MCF 10A (cell line): Measurements from ENCODE around the gene GMDS. TPM values are rescaled to one million over a fixed set of nuclear protein-coding genes. Genes with fewer than 3 reads are reported as not detected.

Source experiments
- BruUV-seq: library from RNA; stranded (reverse); fragments of 400-500 nt; replicated peaks from 2 replicates; lab custom pipeline; 2021; lab: Mats Ljungman, UMichigan
- CTCF ChIA-PET: fragments of 300-600 bp; sonication (Branson Sonifier 250); formaldehyde crosslinking; extraction: SDS; loops from one replicate; lab custom pipeline; 2021; ENCODE audit warnings: antibody characterized with exemption, inconsistent platforms; lab: Yijun Ruan, JAX
- POLR2A ChIA-PET: fragments of 300-600, 350-650 bp; sonication (Branson Sonifier 250); formaldehyde crosslinking; extraction: SDS; loops from one replicate; lab custom pipeline; 2020; ENCODE audit warnings: antibody characterized with exemption, inconsistent platforms; lab: Yijun Ruan, JAX
- DNase-seq: peaks from one replicate; pipeline ENCODE4 v3.0.0-alpha.2; 2018; ENCODE audit not compliant: unreplicated experiment
- H3K27ac Mint-ChIP-seq: one replicate; pipeline ENCODE4 v1.8.0; 2022; ENCODE audit warnings: mild to moderate bottlenecking, low read depth, mixed read lengths; ENCODE audit not compliant: unreplicated experiment
- H3K27me3 Mint-ChIP-seq: one replicate; pipeline ENCODE4 v1.8.0; 2022; ENCODE audit warnings: mixed read lengths; ENCODE audit not compliant: insufficient read depth, unreplicated experiment
- H3K36me3 Mint-ChIP-seq: one replicate; pipeline ENCODE4 v1.8.0; 2022; ENCODE audit warnings: mild to moderate bottlenecking, moderate library complexity, mixed read lengths; ENCODE audit not compliant: insufficient read depth, unreplicated experiment
- H3K4me1 Mint-ChIP-seq: one replicate; pipeline ENCODE4 v1.8.0; 2022; ENCODE audit warnings: mixed read lengths; ENCODE audit not compliant: insufficient read depth, unreplicated experiment
- H3K4me3 Mint-ChIP-seq: one replicate; pipeline ENCODE4 v1.8.0; 2022; ENCODE audit warnings: mild to moderate bottlenecking, moderate library complexity, mixed read lengths; ENCODE audit not compliant: unreplicated experiment
- H3K9me3 Mint-ChIP-seq: one replicate; pipeline ENCODE4 v1.8.0; 2022; ENCODE audit warnings: mixed read lengths; ENCODE audit not compliant: unreplicated experiment
- CTCF ChIP-seq: fragments of 200-600 bp; IDR thresholded peaks from one replicate; pipeline ENCODE4 v1.8.0; 2022; ENCODE audit warnings: antibody characterized with exemption, mild to moderate bottlenecking; ENCODE audit not compliant: unreplicated experiment
- intact Hi-C: fragments of 100-400 bp; cut with micrococcal nuclease; formaldehyde crosslinking; loops from 2 replicates; pipeline ENCODE4 v1.14.1; 2022
- total RNA-seq: library from RNA; stranded (reverse); gene quantifications from 2 replicates; pipeline ENCODE4 v1.2.3, GENCODE V29; 2022

The GMDS gene
- total RNA-seq, 1 experiment from 2014 or later: 24.9 TPM

DNA sequence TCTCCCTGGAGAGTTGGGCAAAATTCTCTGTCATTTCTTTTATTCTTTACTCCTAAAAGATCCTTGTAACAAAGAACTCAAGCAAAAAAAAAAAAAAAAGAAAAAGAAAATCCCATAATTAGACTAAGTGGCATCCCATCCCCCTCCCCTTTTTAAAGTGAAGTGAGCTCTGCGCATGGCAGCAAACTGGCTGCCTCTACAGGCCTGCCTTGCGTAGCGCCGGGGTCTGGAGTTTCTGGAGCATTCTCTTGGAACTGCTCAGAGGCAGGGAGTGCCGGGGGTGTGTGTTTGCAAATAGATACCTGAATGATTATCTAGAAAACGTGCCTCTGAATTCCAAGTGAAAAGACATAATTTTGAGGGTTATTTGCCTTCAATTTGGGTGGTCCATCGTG, 587.6 kb downstream of the GMDS start:
- Mint-ChIP-seq H3K27me3 (no peaks in the 10 kb centered on the region), H3K4me3 (no peak overlapping the region), H3K4me1 (no peaks in the 10 kb centered on the region), H3K27ac (no peak overlapping the region), H3K36me3 (peaks cover 5% of the 10 kb centered on the region), H3K9me3 (no peaks in the 10 kb centered on the region)
- ChIA-PET POLR2A (no interaction called here), CTCF (no interaction called here)
- TF ChIP-seq CTCF: no peak
- BruUV-seq: no TSS peak
- no peak for DNase-seq
- intact Hi-C loops: no loop called here

DNA sequence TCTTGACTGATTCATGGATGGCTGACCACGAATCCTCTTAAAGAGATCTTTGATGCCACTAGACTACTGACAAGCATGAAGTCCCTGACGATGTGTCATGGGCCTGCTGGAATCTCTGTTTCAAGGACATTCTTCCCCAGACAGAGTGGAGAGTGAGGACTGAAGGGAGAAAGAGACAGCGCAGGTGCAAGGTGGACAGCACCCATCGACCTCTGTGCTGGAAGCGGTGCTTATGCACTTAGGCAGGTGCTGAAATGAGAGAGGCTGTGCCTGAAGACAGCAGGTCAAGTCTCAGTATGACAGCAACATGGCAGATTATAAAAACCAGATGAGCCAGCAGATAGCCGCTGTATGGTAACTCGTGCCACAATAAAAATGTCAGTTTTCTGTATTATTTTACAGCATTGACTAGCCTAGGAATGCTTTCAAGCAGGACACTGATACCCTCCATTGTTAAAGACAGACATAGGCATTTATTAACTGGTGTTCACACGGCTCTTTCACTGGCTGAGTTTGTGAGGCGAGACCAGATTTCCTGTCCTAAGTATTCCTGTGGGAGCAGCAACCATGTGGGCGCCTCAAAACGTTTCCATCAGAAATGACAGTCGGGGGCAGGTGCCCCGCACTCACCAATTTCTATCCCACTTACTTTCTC, 588.2 kb downstream of the GMDS start:
- DNase-seq: no peak
- CTCF ChIA-PET: no interaction called here
- Mint-ChIP-seq H3K36me3 (peaks cover 5% of the 10 kb centered on the region), H3K4me3 (no peak overlapping the region), H3K9me3 (no peaks in the 10 kb centered on the region), H3K27me3 (no peaks in the 10 kb centered on the region), H3K27ac (no peak overlapping the region), H3K4me1 (no peaks in the 10 kb centered on the region)
- TF ChIP-seq CTCF: no peak
- no TSS peak for BruUV-seq
- POLR2A ChIA-PET: no interaction called here
- intact Hi-C loops: no loop called here

DNA sequence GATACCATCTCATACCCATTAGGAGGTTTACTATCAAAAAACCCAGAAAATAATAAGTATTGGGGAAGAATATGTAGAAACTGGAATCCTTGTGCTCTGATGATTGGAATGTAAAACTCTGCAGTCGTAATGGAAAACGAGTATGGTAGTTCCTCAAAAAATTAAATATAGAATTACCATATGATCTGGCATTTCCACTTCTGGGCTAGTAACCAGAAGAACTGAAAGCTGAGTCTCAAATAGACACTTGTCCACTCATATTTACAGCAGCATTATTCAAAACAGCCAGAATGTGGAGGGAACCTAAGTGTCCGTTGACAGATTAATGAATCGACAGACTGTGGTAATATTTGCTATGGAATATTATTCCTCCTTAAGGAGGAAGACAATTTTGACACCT, 591.4 kb downstream of the GMDS start:
- intact Hi-C loops: no loop called here

DNA sequence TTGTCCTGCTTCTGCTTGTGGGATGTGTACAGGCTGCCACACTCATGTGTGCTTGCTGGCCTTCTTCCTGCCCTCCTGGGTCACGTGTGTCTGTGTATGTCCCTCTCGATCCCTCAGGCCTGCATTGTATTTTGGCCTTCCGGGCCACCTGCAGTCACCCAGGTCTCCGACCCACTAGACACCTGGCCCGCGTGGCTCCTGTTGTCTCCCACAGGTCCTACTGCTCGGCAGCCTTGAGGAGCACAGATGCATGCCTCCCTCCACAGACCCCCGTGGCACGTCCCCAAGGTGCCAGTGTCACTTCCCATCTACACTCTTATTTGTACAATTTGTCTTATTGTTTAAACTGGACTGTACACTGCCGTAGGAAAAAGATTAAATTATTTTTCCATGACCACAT, 592.6 kb downstream of the GMDS start:
- no TSS peak for BruUV-seq
- CTCF ChIA-PET: no interaction called here

More for the DNA sequence above, 591.4 kb downstream of the GMDS start:
- Mint-ChIP-seq H3K27me3 (no peaks in the 10 kb centered on the region), H3K4me1 (no peaks in the 10 kb centered on the region), H3K4me3 (no peak overlapping the region), H3K9me3 (no peaks in the 10 kb centered on the region), H3K27ac (no peak overlapping the region), H3K36me3 (no peaks in the 10 kb centered on the region)
- DNase-seq: no peak
- BruUV-seq: no TSS peak
- ChIA-PET CTCF (interaction anchor here (0.5 kb wide), 1 partner anchor 352 kb away, joined by 4 read pairs; no protein-coding TSS in a partner anchor), POLR2A (interaction anchor here (0.6 kb wide), 1 partner anchor 29 kb away, joined by 3 read pairs; no protein-coding TSS in a partner anchor)
- no peak for TF ChIP-seq CTCF

More for the DNA sequence above, 592.6 kb downstream of the GMDS start:
- intact Hi-C loops: no loop called here
- no peaks in the 10 kb centered on the region for H3K36me3 Mint-ChIP-seq
- TF ChIP-seq CTCF: no peak
- H3K27me3 Mint-ChIP-seq: no peaks in the 10 kb centered on the region
- H3K4me3 Mint-ChIP-seq: no peak overlapping the region
- POLR2A ChIA-PET: no interaction called here
- H3K27ac Mint-ChIP-seq: no peak overlapping the region
- H3K4me1 Mint-ChIP-seq: no peaks in the 10 kb centered on the region
- no peak for DNase-seq
- no peaks in the 10 kb centered on the region for H3K9me3 Mint-ChIP-seq
